ENCODE data around the gene CFAP221. TPM values are rescaled to one million over a fixed set of nuclear protein-coding genes. Genes with fewer than 3 reads are reported as not detected.

The CFAP221 gene
- total and polyA plus RNA-seq, 7 donors = 0.07 TPM; not detected in 6

DNA sequence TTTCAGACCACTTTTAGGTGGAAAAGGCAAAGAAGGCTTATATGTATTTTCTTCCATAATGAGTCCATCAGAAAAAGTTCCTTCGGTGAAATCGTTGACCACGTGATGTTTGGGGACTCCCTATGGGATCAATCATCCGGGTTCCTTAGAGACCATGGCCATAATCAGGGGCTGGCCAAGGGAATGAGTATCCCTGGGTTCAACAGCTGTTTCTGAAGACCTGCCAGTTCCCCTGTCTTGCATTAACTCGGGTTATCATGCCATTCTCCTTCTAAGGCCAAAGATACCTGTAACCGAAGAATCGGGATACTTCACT lies 116.1 kb downstream of the CFAP221 start:
- Histone ChIP-seq H3K4me1 (no peaks in the 10 kb centered on the region), H3K27me3 (peaks cover 0 to 3% (median 0%) of the 10 kb centered on the region in 3 donors), H3K27ac (no peak overlapping the region), H3K36me3 (no peaks in the 10 kb centered on the region), H3K4me3 (no peak overlapping the region), H3K9me3 (no peaks in the 10 kb centered on the region)
- TF ChIP-seq POLR2AphosphoS5 (IDR thresholded peaks at IDR 0.05) = no peak
- no peak for TF ChIP-seq EP300 (IDR thresholded peaks at IDR 0.05)
- no peak for TF ChIP-seq CTCF (IDR thresholded peaks at IDR 0.05)
- TF ChIP-seq POLR2A (IDR thresholded peaks at IDR 0.05) = no peak
- intact Hi-C loops (cut with DNase I) = loop anchor here (2.0 kb wide), 1 partner anchor 20 kb away; no protein-coding TSS in a partner anchor
- no peak for DNase-seq
- WGBS, 2 donors = 48 to 49% methylated on average over 7 of the region's 7 CpGs

- Histone ChIP-seq H3K36me3 (no peaks in the 10 kb centered on the region), H3K4me1 (no peaks in the 10 kb centered on the region), H3K27ac (no peak overlapping the region), H3K4me3 (no peak overlapping the region), H3K27me3 (peaks cover 0 to 3% (median 0%) of the 10 kb centered on the region in 3 donors), H3K9me3 (no peaks in the 10 kb centered on the region)
- 80 to 89% methylated on average over 3 of the region's 3 CpGs for WGBS, 2 donors
- no peak for TF ChIP-seq POLR2A (IDR thresholded peaks at IDR 0.05)
- no peak for TF ChIP-seq CTCF (IDR thresholded peaks at IDR 0.05)
- no peak for TF ChIP-seq POLR2AphosphoS5 (IDR thresholded peaks at IDR 0.05)
- TF ChIP-seq EP300 (IDR thresholded peaks at IDR 0.05) = no peak
- intact Hi-C loops (cut with DNase I) = no loop called here
- DNase-seq = no peak
Measured at GRCh38 chr2:119662297-119662696, 118.0 kb downstream of the CFAP221 start.

DNA sequence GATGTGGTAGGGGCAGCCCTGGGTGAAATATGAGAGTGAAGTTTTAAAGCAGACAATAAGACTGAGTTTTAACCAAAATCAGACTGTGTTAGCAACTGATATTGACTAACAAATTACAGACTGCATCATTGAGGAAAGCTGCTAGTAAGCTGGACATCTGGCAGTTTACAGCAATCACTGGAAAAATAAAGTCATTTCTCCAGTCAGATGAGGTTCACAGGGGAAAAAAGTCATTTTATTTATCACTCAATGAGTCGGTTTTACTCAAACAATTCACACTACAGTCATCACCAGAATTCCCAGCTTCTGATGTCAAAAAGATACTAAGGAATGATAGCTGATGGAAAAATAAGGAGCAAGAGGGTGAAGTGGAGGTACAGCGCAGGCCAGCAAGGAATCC lies 124.3 kb downstream of the CFAP221 start:
- no peaks in the 10 kb centered on the region for H3K36me3 ChIP-seq
- TF ChIP-seq POLR2A (IDR thresholded peaks at IDR 0.05) (no peak), CTCF (IDR thresholded peaks at IDR 0.05) (no peak), EP300 (IDR thresholded peaks at IDR 0.05) (no peak), POLR2AphosphoS5 (IDR thresholded peaks at IDR 0.05) (no peak)
- intact Hi-C loops (cut with DNase I) = no loop called here
- H3K9me3 ChIP-seq = no peaks in the 10 kb centered on the region
- no peak for DNase-seq
- peaks cover 0 to 3% (median 0%) of the 10 kb centered on the region in 3 donors for H3K27me3 ChIP-seq
- 70 to 81% methylated on average over 2 of the region's 2 CpGs for WGBS, 2 donors
- no peaks in the 10 kb centered on the region for H3K4me1 ChIP-seq
- no peak overlapping the region for H3K27ac ChIP-seq
- H3K4me3 ChIP-seq = no peak overlapping the region

GRCh38 chr2:119671016-119671415 lies 126.8 kb downstream of the CFAP221 start:
- DNase-seq = no peak
- Histone ChIP-seq H3K4me1 (peaks cover 0 to 11% (median 8%) of the 10 kb centered on the region in 4 donors), H3K9me3 (no peaks in the 10 kb centered on the region), H3K27me3 (no peaks in the 10 kb centered on the region), H3K36me3 (no peaks in the 10 kb centered on the region), H3K27ac (no peak overlapping the region), H3K4me3 (no peak overlapping the region)
- WGBS, 2 donors = 26 to 63% methylated on average over 2 of the region's 2 CpGs
- TF ChIP-seq POLR2AphosphoS5 (IDR thresholded peaks at IDR 0.05) = no peak
- no peak for TF ChIP-seq EP300 (IDR thresholded peaks at IDR 0.05)
- TF ChIP-seq CTCF (IDR thresholded peaks at IDR 0.05) = no peak
- no peak for TF ChIP-seq POLR2A (IDR thresholded peaks at IDR 0.05)
- intact Hi-C loops (cut with DNase I) = no loop called here

GRCh38 chr2:119671752-119672151 lies 127.5 kb downstream of the CFAP221 start:
- DNase-seq = no peak
- H3K36me3 ChIP-seq = no peaks in the 10 kb centered on the region
- intact Hi-C loops (cut with DNase I) = no loop called here
- 65 to 73% methylated on average over 6 of the region's 6 CpGs for WGBS, 2 donors
- H3K4me1 ChIP-seq = peaks cover 0 to 11% (median 8%) of the 10 kb centered on the region in 4 donors
- no peak overlapping the region for H3K27ac ChIP-seq
- H3K27me3 ChIP-seq = no peaks in the 10 kb centered on the region
- H3K4me3 ChIP-seq = no peak overlapping the region
- TF ChIP-seq EP300 (IDR thresholded peaks at IDR 0.05) = no peak
- no peak for TF ChIP-seq POLR2A (IDR thresholded peaks at IDR 0.05)
- no peak for TF ChIP-seq CTCF (IDR thresholded peaks at IDR 0.05)
- TF ChIP-seq POLR2AphosphoS5 (IDR thresholded peaks at IDR 0.05) = no peak
- H3K9me3 ChIP-seq = no peaks in the 10 kb centered on the region

Data from sigmoid colon (tissue), 7 donors.